ENCODE results near the gene CCT7. TPM values are rescaled to one million over a fixed set of nuclear protein-coding genes. Genes with fewer than 3 reads are reported as not detected.
A peak's percentile ranks its signal among the peaks of the same experiment; 100 is the strongest.

The CCT7 gene
- polyA plus RNA-seq, 1 donor = 169 TPM

DNA sequence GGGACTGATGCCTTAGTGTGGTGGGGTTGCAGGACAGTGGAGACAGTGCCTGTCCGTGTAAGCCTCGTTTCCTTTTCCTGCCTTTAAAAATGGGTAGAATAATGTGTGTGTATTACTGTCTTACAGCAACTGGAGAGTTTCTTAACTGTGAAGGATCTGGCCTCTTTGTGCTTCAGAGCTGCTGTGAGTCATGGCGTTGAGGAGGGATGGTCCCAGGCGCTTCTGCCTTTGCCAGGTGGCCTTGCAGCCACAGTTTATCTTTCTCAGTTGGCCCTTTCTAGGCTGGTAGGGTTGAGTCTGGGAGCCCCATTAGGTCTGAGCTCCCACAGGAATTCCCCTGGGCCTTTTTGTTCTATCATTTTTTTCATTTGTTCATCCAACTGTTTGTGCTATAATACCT, 10.3 kb upstream of the CCT7 start:
- WGBS (ENCODE audit: insufficient coverage, low lambda C conversion rate) = no CpG with 5 or more reads among the region's 4 CpGs
- peaks cover 88% of the 10 kb centered on the region for H3K36me3 ChIP-seq (ENCODE audit: control insufficient read depth, insufficient read depth, low read length)

DNA sequence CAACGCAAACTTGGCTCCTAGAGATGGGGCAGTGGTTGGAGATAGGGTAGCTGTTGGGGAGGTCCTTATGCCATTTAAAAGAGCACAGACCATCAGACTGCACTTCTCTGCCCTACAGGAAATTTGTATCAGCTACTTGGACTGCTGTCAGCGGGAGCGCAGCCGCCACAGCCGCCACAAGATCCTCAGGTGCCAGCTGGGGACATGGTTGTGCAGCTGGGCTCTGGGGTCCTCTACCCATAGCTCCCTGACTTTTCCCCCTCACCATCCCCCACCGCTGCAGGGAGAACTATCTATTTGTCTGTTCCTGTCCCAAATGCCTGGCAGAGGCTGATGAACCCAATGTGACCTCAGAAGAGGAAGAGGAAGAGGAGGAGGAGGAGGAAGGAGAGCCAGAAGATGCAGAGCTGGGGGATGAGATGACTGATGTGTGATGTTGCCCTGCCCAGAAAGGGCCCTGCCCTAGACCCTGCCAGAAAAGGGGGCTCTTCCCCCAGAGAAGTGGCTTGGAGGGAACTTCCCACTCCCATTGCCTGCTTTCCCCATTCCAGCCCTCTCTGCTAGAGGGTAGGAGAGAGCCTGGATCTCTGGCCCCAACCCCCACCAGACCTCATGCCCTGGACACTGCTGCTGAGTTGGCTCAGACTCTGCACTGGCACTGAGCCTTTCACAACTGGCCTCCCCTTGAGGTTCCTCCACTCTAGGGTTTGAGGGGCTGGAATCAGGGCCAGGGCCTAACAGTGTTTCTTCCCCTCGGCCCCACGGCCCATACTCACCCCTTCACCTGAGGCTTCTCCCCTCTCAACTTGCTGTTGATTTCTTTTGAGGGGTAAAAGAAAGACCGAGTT, 8.4 kb upstream of the CCT7 start:
- Histone ChIP-seq H3K27me3 (ENCODE audit: control insufficient read depth, insufficient read depth, low read length) (no peaks in the 10 kb centered on the region), H3K27ac (ENCODE audit: low read length) (no peak overlapping the region), H3K9me3 (ENCODE audit: control insufficient read depth, low read depth, low read length) (no peaks in the 10 kb centered on the region), H3K4me1 (ENCODE audit: control insufficient read depth, insufficient read depth, low read length) (no peaks in the 10 kb centered on the region), H3K36me3 (ENCODE audit: control insufficient read depth, insufficient read depth, low read length) (peaks cover 82% of the 10 kb centered on the region), H3K4me3 (ENCODE audit: low read length) (no peak overlapping the region)
- DNase-seq = no peak
- WGBS (ENCODE audit: insufficient coverage, low lambda C conversion rate) = no CpG with 5 or more reads among the region's 9 CpGs

More for the DNA sequence above, 10.3 kb upstream of the CCT7 start:
- H3K4me1 ChIP-seq (ENCODE audit: control insufficient read depth, insufficient read depth, low read length) = no peaks in the 10 kb centered on the region
- H3K27ac ChIP-seq (ENCODE audit: low read length) = no peak overlapping the region
- H3K4me3 ChIP-seq (ENCODE audit: low read length) = no peak overlapping the region
- no peak for DNase-seq
- no peaks in the 10 kb centered on the region for H3K27me3 ChIP-seq (ENCODE audit: control insufficient read depth, insufficient read depth, low read length)
- H3K9me3 ChIP-seq (ENCODE audit: control insufficient read depth, low read depth, low read length) = no peaks in the 10 kb centered on the region

DNA sequence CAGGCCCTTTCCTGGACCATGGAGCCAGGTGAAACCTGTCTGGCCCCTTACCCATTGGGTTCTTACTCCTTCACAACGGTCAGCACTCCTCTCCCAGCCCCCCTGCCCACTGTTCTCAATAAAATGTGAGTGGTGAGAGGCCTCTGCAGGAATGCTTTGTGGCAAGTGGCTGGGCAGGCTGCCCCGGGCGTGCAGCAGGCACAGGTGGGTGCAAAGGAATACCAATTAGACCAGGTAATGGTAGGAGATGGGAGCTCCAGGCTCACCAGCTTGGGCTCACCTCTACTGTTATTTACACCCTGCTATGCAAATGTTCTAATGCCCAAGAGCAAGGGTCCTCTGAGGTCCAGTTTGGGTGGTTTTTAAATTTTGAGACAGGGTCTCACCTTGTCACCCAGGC, 7.0 kb upstream of the CCT7 start:
- Histone ChIP-seq H3K27ac (ENCODE audit: low read length) (no peak overlapping the region), H3K4me3 (ENCODE audit: low read length) (no peak overlapping the region), H3K4me1 (ENCODE audit: control insufficient read depth, insufficient read depth, low read length) (no peaks in the 10 kb centered on the region), H3K36me3 (ENCODE audit: control insufficient read depth, insufficient read depth, low read length) (peaks cover 68% of the 10 kb centered on the region), H3K9me3 (ENCODE audit: control insufficient read depth, low read depth, low read length) (no peaks in the 10 kb centered on the region), H3K27me3 (ENCODE audit: control insufficient read depth, insufficient read depth, low read length) (no peaks in the 10 kb centered on the region)
- no peak for DNase-seq
- WGBS (ENCODE audit: insufficient coverage, low lambda C conversion rate) = no CpG with 5 or more reads among the region's 3 CpGs

DNA sequence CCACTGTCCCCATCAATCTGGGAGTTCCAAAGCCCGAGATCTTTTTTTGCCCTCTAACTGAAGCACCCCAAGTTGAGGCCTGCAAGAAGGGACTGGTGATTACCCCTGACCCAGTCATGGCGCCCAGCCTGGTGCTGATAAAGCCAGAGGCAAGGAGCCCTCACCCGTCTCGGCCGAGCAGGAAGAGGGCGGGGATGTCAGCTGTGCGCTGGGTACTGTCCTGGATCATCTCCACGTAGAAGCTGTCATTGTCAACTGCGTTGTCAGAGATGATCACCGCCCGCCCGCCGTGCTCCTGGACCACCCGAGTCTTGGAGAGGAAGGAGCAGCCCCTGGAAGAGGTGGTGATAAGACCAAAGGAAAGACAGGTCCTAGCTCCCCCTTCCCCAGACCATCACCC, 5.5 kb upstream of the CCT7 start:
- H3K27ac ChIP-seq (ENCODE audit: low read length) = no peak overlapping the region
- H3K36me3 ChIP-seq (ENCODE audit: control insufficient read depth, insufficient read depth, low read length) = peaks cover 53% of the 10 kb centered on the region
- H3K4me1 ChIP-seq (ENCODE audit: control insufficient read depth, insufficient read depth, low read length) = peaks cover 4% of the 10 kb centered on the region
- no peak overlapping the region for H3K4me3 ChIP-seq (ENCODE audit: low read length)
- WGBS (ENCODE audit: insufficient coverage, low lambda C conversion rate) = no CpG with 5 or more reads among the region's 14 CpGs
- H3K27me3 ChIP-seq (ENCODE audit: control insufficient read depth, insufficient read depth, low read length) = no peaks in the 10 kb centered on the region
- H3K9me3 ChIP-seq (ENCODE audit: control insufficient read depth, low read depth, low read length) = no peaks in the 10 kb centered on the region
- no peak for DNase-seq

GRCh38 chr2:73232403-73233153, 1.5 kb upstream of the CCT7 start:
- no CpG with 5 or more reads among the region's 37 CpGs for WGBS (ENCODE audit: insufficient coverage, low lambda C conversion rate)
- H3K27ac ChIP-seq (ENCODE audit: low read length) = no peak overlapping the region
- DNase-seq = peak in 1 of 2 donors; percentile 55
- H3K36me3 ChIP-seq (ENCODE audit: control insufficient read depth, insufficient read depth, low read length) = peaks cover 17% of the 10 kb centered on the region
- peaks cover 8% of the 10 kb centered on the region for H3K4me1 ChIP-seq (ENCODE audit: control insufficient read depth, insufficient read depth, low read length)
- peak overlapping the region; percentile 69 for H3K4me3 ChIP-seq (ENCODE audit: low read length)
- H3K27me3 ChIP-seq (ENCODE audit: control insufficient read depth, insufficient read depth, low read length) = no peaks in the 10 kb centered on the region
- H3K9me3 ChIP-seq (ENCODE audit: control insufficient read depth, low read depth, low read length) = no peaks in the 10 kb centered on the region

- Histone ChIP-seq H3K4me1 (ENCODE audit: control insufficient read depth, insufficient read depth, low read length) (peaks cover 8% of the 10 kb centered on the region), H3K36me3 (ENCODE audit: control insufficient read depth, insufficient read depth, low read length) (peaks cover 10% of the 10 kb centered on the region), H3K4me3 (ENCODE audit: low read length) (peak within 1 kb of the TSS; percentile 97), H3K27ac (ENCODE audit: low read length) (peak within 1 kb of the TSS; percentile 96), H3K9me3 (ENCODE audit: control insufficient read depth, low read depth, low read length) (no peaks in the 10 kb centered on the region), H3K27me3 (ENCODE audit: control insufficient read depth, insufficient read depth, low read length) (no peaks in the 10 kb centered on the region)
- no CpG with 5 or more reads among the region's 67 CpGs for WGBS (ENCODE audit: insufficient coverage, low lambda C conversion rate)
- DNase-seq = peak; percentile 99 to 100
These were observed 765 bp upstream of the CCT7 start, which contains the start of gene PRADC1 for GRCh38 chr2:73233154-73233931. Gene PRADC1 (minus strand): TSS chr2:73233239. CDS start chr2:73233160, 79 bp downstream.

- Histone ChIP-seq H3K4me1 (ENCODE audit: control insufficient read depth, insufficient read depth, low read length) (peaks cover 8% of the 10 kb centered on the region), H3K9me3 (ENCODE audit: control insufficient read depth, low read depth, low read length) (no peaks in the 10 kb centered on the region), H3K4me3 (ENCODE audit: low read length) (peak overlapping the region; percentile 97), H3K36me3 (ENCODE audit: control insufficient read depth, insufficient read depth, low read length) (peaks cover 9% of the 10 kb centered on the region), H3K27me3 (ENCODE audit: control insufficient read depth, insufficient read depth, low read length) (no peaks in the 10 kb centered on the region), H3K27ac (ENCODE audit: low read length) (no peak overlapping the region)
- 48% methylated on average over 3 of the region's 11 CpGs for WGBS (ENCODE audit: insufficient coverage, low lambda C conversion rate)
- no peak for DNase-seq
These were observed 1.4 kb downstream of the CCT7 start for GRCh38 chr2:73235315-73236028.

GRCh38 chr2:73237168-73237567, 3.1 kb downstream of the CCT7 start:
- Histone ChIP-seq H3K27me3 (ENCODE audit: control insufficient read depth, insufficient read depth, low read length) (no peaks in the 10 kb centered on the region), H3K36me3 (ENCODE audit: control insufficient read depth, insufficient read depth, low read length) (peaks cover 15% of the 10 kb centered on the region), H3K4me1 (ENCODE audit: control insufficient read depth, insufficient read depth, low read length) (peaks cover 8% of the 10 kb centered on the region), H3K4me3 (ENCODE audit: low read length) (no peak overlapping the region), H3K9me3 (ENCODE audit: control insufficient read depth, low read depth, low read length) (no peaks in the 10 kb centered on the region), H3K27ac (ENCODE audit: low read length) (no peak overlapping the region)
- no CpG with 5 or more reads among the region's 1 CpG for WGBS (ENCODE audit: insufficient coverage, low lambda C conversion rate)
- DNase-seq = no peak

- Histone ChIP-seq H3K36me3 (ENCODE audit: control insufficient read depth, insufficient read depth, low read length) (peaks cover 22% of the 10 kb centered on the region), H3K27me3 (ENCODE audit: control insufficient read depth, insufficient read depth, low read length) (no peaks in the 10 kb centered on the region), H3K4me3 (ENCODE audit: low read length) (no peak overlapping the region), H3K4me1 (ENCODE audit: control insufficient read depth, insufficient read depth, low read length) (peaks cover 4% of the 10 kb centered on the region), H3K27ac (ENCODE audit: low read length) (no peak overlapping the region), H3K9me3 (ENCODE audit: control insufficient read depth, low read depth, low read length) (no peaks in the 10 kb centered on the region)
- no peak for DNase-seq
- no CpG with 5 or more reads among the region's 3 CpGs for WGBS (ENCODE audit: insufficient coverage, low lambda C conversion rate)
These were observed 4.0 kb downstream of the CCT7 start for GRCh38 chr2:73238149-73238548.
